Transverse colon (tissue), 3 donors: Measurements from ENCODE around the gene DNAJB11.

Experiments used
- CTCF ChIP-seq, 5 experiments: fragments of 200-600 bp in 3 of 5; fragments of 450-650 bp in 2 of 5; sonication (generic) in 3 of 5; IDR thresholded peaks; 1 replicate in 2 of 5; 2 replicates in 3 of 5; pipeline ENCODE4 v1.5.1; 2016 to 2017; ENCODE audit warnings: antibody characterized with exemption in 5 of 5, inconsistent platforms in 3 of 5, mild to moderate bottlenecking in 2 of 5, moderate library complexity in 1 of 5
- POLR2A ChIP-seq: fragments of 450-650 bp; IDR thresholded peaks from one replicate; pipeline ENCODE4 v1.6.1; 2016; ENCODE audit warnings: antibody characterized with exemption, mild to moderate bottlenecking, moderate library complexity

DNA sequence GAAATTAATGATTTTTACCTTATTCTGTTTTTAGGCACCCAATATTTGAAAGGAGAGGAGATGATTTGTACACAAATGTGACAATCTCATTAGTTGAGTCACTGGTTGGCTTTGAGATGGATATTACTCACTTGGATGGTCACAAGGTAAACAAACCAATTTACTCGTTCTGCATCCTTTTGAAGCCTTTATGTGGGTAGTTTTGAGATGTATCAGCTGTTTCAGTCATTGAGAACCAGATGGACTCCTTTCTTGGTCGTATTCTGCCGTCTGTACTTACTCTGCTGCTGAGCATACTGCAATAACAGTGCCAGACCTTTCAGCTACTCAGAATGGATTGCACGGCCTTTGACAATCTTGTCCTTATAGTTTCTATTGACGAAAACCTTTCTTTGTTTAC is 13.3 kb downstream of the DNAJB11 start:
- TF ChIP-seq POLR2A (no peak), CTCF (IDR thresholded peaks at IDR 0.05) (no peak)
